GM19240 (cell line): ENCODE data around the gene F11.
"Not testable (repeated sequence)": the region's sequence is repeated elsewhere in the genome, so short reads cannot be mapped to it uniquely, and the experiment has no call there.

Experiments used
- DNase-seq: peaks from one replicate; pipeline ENCODE4 v3.0.0; 2011; ENCODE audit warnings: low spot score; ENCODE audit not compliant: insufficient read length

The F11 gene

DNA sequence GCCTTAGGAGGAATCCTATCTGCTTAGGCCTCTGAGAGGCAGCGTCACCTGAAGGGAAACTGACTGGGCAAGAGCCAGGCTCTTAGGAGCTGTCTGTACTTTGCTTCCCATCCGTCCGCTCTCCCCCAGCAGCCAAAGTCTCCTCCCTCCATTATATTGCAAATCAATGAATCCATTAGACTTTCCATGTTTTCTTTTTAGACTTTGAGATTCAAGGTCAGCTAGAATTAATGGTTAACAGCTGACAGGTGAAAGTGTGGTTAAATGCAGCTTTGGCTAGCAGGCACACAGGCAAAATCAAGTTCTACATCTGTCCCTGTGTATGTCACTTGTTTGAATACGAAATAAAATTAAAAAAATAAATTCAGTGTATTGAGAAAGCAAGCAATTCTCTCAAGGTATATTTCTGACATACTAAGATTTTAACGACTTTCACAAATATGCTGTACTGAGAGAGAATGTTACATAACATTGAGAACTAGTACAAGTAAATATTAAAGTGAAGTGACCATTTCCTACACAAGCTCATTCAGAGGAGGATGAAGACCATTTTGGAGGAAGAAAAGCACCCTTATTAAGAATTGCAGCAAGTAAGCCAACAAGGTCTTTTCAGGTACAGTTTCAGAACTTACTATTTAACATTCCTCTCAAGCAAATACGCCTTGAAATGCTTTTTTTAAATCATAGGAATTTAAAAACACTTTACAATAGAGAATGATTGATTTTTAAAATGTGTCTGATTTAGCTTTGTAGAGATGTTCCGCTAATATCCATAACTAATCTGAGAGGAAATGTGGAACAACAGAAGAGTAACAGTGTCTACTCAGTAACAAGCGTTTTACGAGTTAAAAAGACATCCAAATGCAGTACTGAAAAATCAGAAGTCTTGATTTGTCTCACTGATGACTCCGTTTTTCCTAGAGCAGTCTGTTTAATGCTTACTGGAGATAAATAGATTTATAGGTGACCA, at the start of gene F11:
Gene F11, plus strand, starts transcription at position 507 of the 970 bp plus-strand sequence. CDS start 948 bp downstream, outside the sequence.
- DNase-seq: no peak

- no peak for DNase-seq
These were observed 49.4 kb upstream of the F11 start for GRCh38 chr4:186216465-186217024.

DNA sequence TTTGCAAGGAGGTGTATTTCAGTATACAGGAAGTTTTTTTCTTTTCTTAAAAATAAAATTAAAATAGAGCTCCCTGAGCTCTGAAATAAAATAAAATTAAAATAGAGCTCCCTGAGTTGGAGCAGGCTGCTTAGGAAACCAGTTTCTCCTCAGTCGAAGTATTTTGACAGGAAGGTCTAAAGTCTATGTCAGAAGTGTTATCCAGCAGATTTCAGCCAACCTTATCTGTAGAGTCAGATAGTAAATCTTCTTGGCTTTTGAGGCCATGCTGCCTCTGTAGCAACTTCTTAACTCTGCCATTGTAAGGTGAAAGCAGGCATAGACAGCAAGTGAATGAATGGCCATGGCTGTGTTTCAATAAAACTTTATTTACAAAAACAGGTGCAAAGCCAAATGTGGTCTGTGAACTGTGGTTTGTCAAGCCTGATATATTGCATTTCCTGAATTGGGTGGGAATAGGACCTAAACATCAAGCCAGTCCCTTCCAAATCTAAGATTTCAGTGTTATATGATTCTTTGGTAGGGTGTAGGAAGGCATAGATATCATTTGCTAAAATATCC, 48.2 kb upstream of the F11 start:
- no peak for DNase-seq

- no peak for DNase-seq
These were observed 44.4 kb upstream of the F11 start for GRCh38 chr4:186221624-186222023.

DNA sequence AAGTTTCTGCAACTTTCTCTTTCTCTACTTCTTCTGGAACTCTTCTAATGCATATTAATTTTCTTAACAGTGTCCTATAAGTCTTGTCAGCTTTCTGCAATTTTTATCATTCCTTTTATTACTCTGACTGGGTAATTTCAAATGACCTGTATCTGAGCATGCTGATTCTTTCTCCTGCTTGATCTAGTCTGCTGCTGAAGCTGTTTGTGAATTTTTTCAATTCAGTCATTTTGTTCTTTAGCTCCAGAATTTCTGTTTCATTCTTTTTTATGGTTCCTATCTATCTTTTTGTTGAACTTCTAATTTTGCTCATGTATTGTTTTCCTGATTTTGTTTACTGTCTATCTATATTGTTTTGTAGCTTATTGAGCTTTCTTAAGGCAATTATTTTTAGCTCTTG, 40.1 kb upstream of the F11 start:
- no peak for DNase-seq

- no peak for DNase-seq
These were observed 39.3 kb upstream of the F11 start for GRCh38 chr4:186226521-186227189.

DNA sequence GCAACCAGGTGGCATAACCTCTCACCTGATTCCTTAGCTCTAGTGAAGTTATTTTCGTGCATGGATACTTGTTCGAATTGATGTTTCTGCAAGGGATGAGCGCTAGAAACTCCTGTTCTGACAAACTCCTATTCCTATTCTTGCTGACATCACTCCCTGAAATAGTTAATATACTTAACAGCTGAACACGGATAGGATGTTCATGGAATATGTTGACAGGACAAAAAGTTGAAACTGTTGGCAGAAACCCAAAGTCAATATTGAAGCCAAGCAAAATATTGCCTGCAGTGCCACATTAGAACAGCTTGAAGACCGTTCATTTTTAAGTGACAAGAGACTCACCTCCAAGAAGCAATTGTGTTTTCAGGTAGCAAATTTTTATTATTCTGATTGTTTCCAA, 38.8 kb upstream of the F11 start, which contains the start of gene KLKB1:
Gene KLKB1, plus strand, starts transcription at position 287 of the 400 bp plus-strand sequence. CDS start 689 bp downstream, outside the sequence.
- no peak for DNase-seq

DNA sequence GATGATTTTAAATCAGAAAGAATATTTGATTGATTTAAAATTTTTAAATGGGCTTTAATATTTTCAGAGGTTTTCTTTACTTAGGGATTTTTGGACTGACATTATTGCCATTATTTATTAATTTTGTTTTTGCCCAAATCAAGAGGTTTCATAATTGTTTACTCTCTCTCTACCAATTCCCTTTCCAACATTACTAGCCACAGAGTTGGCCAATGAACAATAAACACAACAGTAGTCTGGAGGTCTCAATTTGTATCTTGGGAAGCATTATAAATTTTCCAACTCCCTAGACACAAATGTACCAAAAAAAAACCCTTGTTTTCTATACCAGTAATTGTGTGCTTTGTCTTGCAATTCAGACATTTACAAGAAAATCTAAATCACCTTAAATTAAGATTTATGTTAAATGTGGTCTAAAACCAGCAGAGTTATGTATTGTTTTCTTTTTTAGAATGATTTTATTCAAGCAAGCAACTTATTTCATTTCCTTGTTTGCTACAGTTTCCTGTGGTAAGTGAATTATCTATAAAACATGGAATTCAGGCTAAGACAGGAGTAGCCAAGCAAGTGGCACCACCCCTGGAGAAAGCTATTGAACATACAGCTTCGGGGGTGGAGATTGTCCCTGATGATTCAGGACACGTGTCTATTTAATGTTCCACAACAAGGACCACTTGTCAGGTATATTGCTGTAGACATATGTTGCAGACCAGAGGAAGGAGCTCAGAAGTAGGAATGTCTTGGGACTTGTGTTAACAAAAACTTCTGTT, 38.1 kb upstream of the F11 start:
- DNase-seq: no peak

GRCh38 chr4:186228514-186228894, 37.5 kb upstream of the F11 start:
- no peak for DNase-seq

DNA sequence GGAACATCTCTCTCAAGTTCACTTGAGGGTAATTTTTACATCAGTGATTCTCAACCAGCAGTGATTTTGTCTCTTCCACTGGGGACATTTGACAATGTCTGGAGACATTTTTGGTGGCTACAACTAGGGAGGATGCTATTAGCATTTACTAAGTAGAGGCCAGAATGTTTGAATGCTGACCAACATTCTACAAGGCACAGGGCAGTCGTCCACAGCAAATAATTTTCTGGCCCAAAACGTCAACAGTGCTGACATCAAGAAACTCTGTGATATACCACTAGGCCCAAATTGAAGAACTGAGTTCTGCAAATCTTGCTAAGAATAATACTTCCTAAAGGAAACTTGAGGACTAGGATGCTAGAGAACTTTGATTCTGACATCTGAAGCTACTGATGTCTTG, 31.6 kb upstream of the F11 start:
- no peak for DNase-seq

GRCh38 chr4:186236126-186236525, 29.9 kb upstream of the F11 start:
- no peak for DNase-seq

DNA sequence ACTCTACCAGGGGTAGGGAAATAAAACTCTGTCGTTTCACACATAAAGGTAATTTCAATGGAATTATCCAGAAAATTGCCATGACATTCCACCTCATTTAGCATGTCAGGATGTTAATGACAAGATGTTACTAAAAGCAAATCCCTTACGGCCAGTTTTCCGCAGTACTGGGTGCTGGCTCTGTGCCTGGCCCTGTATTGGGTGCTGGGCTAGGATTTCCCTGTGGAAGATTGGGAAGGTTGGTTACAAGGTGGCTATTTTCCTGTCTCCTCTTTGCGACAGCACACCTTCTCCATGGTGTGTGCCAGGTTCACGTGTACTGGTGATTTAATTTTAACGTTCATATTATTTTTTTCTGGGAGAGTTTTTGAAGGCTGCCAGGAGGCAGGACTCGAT, 25.5 kb upstream of the F11 start:
- DNase-seq: no peak

GRCh38 chr4:186240848-186241491, 25.0 kb upstream of the F11 start:
- DNase-seq: no peak

DNA sequence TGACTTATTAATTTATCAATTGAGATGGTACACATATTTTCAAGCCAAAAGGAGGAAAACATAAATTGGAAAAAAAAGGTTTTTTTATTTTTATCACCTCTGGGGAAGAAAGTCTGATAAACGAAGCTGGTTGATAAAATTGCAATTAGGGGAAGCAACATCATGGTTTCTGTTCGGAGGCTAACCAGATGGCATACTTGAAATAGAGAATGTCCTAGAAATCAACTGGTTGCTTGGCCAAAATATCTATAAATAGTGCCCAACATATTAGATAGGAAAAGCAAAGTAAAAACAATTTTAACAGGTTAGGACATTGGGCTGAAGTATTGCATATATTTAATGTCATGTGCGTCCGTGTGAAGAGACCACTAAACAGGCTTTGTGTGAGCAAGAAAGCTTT, 24.4 kb upstream of the F11 start:
- no peak for DNase-seq

GRCh38 chr4:186242031-186242430, 24.0 kb upstream of the F11 start:
- DNase-seq: not testable (repeated sequence)

DNA sequence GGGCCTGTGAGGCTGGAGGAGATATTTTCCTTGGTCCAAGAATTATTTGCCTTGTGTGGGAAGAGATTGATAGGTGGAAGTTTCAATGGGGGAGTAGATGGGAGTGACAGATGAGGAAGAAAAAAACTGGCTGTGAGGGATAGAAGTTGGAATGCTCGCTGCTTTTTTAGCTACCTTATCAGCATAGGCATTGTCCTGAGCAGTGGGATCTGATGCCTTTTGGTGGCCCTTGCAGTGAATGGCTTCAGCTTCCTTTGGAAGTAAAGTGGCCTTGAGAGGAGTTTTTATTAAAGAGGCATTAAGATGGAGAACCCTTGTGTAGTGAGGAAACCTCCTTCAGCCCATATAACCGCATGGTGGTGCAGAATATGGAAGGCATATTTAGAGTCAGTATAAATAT, 22.7 kb upstream of the F11 start:
- DNase-seq: no peak

GRCh38 chr4:186244835-186245234, 21.2 kb upstream of the F11 start:
- DNase-seq: no peak

DNA sequence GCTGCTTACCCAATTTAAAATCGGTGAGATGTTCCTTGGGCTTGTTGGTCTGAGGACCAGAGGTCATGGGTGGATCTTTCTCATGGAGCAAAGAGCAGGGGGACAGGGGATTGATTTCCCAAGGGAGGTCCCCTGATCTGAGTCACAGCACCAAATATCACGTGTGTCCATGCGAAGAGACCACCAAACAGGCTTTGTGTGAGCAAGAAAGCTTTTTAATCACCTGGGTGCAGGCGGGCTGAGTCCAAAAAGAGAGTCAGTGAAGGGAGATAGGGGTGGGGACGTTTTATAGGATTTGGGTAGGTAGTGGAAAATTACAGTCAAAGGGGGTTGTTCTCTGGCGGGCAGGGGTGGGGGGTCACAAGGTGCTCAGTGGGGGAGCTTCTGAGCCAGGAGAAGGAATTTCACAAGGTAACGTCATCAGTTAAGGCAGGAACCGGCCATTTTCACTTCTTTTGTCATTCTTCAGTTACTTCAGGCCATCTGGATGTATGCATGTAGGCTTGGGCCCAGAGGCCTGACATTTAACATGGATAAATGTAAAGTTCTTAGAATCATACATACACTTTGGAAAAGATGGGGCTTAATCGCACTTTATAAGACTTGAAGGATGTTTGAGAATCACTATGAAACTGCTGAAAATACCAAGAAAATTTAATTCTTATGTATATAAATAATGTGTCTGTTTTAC, 18.8 kb upstream of the F11 start:
- DNase-seq: not testable (repeated sequence)

DNA sequence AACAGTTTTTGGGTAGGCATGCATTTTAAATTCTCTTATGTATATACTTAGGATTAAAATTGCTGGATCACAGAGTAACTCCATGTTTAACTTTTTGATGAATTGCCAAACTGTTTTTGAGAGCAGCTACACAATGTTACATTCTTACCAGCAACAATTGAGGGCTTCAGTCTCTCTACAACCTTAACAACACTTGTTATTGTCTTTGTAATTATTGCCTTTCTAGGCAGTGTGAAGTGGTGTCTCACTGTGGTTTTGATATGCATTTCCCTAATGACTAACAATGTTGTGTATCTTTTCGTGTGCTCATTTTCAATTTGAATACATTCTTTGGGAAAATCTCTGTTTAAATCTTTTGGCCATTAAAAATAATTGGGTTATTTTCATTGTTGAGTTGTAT, 17.3 kb upstream of the F11 start:
- DNase-seq: no peak
